Tongue (tissue), 2 donors: Measurements from ENCODE around the gene ATRAID. TPM values are rescaled to one million over a fixed set of nuclear protein-coding genes. Genes with fewer than 3 reads are reported as not detected.
"Not testable (repeated sequence)": the region's sequence is repeated elsewhere in the genome, so short reads cannot be mapped to it uniquely, and the experiment has no call there.

Source experiments
- DNase-seq: peaks from one replicate; pipeline ENCODE4 v3.0.0-alpha.2; 2015
- total RNA-seq: library from RNA; depleted of rRNA; stranded (reverse); fragments of >200 nt; gene quantifications from one replicate; pipeline ENCODE4 v1.2.3, GENCODE V29; 2014

Gene ATRAID
- total RNA-seq, 1 donor from 2014 or later = 114 TPM

DNA sequence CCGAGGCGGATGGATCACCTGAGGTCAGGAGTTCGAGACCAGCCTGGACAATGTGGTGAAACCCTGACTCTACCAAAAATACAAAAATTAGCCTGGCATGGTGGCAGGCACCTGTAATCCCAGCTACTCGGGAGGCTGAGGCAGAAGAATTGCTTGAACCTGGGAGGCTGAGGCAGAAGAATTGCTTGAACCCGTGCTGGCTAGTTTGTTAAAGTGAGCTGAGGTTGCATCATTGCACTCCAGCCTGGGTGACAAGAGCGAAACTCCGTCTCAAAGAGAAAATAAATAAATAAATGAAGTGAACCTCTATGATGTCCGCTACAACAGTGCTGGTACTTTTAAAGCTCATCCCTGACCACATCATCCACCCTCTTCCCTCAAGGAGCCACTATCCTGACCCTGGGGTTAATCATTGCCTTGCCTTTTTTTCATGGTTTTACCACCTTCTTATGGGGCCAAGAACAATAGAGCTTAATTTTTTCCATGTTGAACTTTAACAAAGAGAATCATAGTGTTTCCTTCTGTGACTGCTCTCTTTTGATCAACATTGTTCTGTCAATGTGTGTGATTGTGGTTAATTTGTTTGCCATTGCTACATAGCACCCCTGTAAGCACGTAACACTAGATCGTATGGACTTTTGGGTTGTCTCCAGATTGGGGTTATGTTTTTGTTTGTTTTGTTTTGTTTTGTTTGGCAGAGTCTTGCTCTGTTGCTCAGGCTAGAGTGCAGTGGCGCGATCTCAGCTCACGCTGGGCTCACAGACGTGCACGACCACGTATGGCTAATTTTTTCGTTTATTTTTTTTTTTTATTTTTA, 17.1 kb upstream of the ATRAID start:
- no peak for DNase-seq

DNA sequence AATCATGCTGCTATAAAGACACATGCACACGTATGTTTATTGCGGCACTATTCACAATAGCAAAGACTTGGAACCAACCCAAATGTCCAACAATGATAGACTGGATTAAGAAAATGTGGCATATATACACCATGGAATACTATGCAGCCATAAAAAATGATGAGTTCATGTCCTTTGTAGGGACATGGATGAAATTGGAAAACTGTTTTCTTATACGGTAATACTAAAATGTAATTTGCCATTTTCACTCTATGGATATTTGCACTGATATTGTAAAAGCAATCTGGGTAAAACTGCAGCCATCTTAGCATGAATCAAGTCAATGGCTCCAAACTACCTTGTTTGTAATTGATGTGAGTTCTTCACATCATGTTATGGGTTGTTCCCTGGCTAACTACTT, 16.0 kb upstream of the ATRAID start:
- DNase-seq = not testable (repeated sequence)

DNA sequence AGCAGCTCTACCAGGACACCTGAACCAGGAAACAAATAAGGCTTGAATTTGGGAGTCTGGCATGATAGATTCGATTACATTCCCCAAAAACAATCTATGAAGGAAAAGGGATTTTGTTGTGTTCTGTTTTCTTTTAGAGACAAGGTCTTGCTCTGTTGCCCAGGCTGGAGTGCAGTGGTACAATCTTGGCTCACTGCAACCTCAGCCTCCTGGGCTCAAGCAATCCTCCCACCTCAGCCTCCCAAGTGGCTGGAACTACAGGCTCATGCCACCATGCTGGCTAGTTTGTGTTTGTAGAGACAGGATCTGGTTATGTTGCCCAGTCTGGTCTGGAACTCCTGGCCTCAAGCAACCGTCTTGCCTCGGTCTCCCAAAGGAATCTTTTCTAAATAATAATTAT, 13.8 kb upstream of the ATRAID start:
- DNase-seq = not testable (repeated sequence)

DNA sequence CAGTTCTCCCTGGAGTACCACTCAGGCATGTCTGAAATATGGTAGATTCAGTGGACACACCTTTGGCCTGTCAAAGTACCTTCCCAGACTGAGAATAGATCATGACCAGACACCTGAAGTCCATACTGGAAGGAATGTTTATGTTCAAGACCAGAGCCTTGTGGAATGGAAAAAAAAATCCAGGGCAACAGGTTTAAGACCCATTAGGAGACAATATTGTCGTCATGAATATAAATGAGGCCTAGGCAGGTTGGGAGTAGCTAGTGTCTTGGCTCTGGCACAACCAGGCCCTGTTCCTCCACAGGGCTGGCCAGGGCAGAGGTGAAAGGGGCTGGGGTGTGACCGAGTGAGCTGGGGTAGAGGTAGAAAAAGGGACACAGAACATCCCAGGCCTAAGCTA, 13.2 kb upstream of the ATRAID start:
- no peak for DNase-seq

DNA sequence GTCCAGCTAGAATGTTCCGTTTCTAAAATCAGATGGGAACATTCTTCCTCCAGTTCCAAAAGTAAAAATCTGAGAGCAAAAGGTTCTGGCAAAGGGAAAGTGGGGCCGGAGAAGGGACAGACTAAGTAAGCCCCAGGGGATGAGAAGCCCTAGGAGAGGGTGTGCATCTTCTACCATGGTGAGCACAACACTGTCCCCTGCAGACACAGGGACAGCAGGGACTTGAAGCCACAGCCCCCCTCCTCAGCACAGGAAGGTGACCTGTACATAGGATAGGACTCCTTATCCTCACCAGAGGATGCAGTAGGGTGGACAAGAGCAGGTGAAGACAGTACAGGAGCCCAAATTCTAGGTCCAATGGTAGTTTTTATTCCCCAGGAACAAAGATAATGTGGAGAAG, 12.6 kb upstream of the ATRAID start:
- DNase-seq = no peak

DNA sequence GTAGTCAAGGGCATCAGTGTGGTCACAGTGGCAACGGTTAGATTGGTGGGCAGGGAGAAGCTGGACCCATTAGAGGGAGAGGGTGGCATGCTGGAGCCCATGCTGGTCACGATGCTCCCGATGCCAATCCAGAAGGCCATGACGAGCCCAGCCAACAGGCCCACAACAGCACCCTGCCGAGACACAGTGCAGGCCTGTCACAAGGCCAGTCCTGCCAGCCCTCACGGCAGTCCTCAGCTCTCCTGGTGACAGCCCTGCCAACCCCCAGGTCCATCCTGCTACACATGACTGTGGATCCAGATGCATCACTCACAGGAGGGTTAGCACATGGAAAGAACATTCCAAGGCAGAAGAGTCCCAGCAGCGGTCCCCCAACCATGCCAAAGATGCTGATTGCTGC, 10.2 kb upstream of the ATRAID start:
- no peak for DNase-seq

DNA sequence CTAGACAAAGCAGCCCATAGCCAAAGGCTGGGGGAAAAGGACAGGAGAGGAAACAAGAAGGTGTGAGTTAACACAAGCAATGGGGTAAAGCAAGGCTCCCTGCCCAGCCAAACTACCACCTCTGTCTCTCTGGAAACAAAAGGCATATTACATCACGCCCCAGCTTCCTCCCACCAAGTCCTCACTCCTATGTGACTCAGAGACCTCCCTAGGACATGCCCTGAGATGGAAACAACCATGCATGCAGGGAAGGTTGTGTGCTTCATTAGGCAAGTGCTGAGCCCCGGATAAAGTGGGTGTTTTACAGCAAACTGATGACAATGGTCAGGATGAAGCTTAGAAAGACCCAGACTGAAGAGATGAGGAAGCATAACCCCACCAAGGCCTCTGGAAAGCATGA, 9.0 kb upstream of the ATRAID start:
- DNase-seq = no peak

DNA sequence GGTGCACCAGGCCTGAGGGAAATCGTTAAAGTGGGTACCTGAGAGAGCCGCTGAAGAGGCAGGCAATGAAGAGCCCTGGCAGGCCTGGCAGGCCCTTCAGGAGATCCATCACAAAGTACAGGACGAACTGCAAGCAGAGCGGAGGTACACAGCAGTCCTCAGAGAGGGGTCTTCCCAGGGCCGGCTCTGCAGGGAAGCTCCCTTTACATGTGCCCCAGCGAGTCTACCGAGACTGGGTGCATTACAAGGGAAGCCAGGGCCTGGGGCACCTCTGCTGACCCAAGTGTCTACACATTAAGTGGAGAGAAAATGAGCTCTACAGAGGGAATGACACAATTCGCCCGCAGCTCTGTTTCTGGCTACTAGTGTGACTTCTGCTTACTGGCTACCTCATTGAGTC, 8.1 kb upstream of the ATRAID start:
- no peak for DNase-seq

DNA sequence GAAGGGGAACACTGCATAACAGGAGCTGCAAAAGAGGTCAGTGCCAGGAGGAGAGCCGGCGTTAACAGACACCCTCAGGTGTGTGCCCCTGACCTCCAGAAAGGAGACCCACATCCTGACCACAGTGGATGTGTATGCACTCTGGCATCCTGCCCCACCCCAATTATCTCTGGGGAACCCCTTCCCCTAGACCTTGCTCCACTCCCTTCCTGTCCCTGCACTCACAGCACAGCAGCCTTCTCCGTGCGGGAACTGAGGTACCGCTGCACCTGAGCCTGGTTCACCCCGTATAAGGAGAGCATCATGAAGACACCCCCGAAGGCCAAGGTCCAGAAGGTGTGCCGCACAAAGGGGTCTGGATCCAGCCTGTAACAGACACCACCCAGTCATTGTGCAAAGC, 7.3 kb upstream of the ATRAID start:
- DNase-seq = no peak

DNA sequence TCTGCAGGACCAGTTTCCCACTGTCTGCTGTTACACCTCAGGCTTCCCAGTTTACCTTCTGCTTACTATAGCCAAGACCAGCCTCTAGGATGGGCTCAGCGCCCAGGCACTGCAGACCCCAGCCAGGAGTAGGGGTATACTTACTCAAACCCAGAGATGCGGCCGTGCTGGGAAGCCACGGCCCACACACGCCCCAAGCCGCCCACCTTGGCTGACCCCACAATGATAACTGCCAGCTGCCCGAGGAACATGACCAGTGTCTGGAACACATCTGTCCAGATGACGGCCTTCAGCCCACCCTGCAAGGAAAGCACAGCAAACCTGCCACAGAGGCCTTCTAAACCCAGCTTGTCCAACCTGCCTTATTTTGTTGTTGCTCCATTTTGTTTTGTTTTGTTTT, 6.6 kb upstream of the ATRAID start:
- DNase-seq = no peak

DNA sequence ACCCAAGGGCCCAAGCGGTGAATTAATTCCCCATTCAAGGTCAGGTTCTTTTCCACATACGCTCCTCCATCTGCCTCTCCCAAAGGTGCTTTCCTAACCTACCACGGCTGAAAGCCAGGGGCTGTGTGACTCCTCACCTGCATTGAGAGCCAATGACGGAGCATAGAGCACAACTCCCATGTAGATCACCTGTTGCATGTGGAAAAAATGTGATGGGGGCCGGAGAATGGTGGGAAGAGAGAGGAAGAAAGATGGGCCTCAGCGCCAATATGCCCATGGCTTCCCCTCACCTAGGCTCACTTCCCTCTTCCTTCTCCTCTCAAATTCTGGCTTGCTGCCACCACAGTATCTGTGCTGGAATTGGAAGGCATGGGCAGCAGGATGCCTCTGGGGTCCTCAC, 5.5 kb upstream of the ATRAID start:
- DNase-seq = no peak

DNA sequence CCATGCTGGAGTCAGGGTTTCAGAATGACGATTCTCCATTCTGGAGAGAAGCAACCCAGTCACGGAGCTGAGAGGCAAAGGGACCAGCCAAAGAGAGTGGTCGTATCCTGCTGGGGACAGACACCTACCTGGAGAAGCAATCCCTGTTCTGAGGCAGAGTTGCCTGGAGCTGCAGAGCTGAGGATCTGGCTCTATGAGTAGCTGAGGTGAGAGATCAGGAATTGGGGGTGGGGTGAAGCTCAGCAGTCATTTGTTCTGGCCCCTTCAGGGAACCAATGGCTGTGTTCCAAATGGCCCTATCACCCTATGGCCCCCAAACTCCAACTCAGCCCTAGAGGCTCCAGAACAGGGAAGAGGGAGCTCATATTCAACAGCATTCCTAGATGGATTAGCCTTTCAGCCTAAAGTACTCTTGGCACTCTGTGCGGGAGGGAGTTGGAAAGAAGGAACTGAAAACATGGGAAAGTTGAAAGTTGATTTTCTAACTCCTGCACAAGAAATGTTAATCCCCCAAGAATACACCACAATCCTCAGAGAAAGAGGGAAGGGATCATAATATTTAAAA, 3.3 kb upstream of the ATRAID start:
- DNase-seq = no peak

DNA sequence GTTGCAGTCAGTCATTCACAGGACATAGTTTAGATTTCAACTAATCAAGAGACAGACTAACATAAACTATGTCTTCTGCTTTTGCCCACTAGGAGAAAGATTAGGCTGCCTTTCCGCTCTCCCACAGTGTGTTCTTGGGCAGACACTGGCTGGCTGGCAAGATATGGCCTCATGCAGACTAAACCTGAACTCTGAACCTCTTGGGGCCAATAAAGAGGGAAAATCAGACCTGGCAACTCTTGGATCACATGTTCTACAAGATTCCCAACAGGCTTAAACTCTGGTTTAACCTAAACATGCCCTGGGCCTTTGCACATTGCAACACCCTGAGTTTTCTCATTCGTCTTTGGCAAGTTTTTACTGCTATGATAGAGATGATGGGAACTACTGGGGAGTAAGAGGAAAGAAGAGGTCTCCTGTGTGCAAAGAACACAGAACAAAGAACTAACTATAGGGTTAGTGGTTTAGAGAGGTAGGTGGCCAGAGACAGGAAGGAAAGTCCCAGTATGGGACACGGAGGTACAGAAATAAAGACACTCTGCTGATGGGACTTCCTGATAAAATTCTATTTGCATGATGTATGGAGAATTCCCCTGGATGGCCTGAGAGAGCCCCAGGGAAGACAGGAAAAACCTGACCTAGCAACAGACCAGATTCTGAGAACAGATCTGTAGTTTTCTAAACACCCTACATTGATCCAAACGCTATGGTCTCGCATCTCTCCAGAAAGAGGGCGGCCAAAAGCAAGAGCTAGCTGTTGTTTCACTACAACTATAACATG, 2.0 kb upstream of the ATRAID start:
- DNase-seq = no peak

DNA sequence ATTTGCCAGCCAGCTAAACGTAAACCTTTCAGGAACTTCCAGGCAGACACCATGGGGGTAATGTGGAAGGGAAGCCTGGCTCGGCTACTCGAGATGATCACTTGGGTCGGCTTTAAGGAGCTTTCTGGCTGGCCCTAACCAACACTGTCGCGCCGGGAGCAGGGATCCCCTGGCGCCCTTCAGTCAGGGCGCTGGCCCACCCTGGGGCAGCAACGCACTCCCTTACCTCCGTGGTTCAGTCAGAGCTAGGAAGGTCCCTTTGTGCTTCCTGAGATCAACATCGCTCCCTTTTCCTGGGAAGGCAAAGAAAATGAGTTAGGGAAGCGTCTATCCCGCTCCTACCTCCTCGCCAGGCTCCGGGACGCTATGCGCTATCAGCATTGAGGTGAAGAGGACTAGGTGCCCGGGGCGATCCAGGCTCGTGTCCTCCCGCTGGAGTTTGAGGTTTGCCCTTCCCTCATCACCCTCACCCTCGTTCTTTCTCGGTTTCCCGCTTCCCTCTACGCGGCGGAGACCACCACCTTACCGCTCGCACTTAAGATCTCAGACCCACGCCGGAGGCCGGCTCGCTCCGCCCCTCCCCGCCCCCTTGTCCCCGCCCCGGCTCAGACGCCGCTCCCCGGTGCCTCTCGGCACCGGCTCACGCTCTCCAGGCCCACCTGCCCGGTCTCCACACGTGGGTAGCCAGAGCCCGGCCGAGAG, 449 bp upstream of the ATRAID start:
- DNase-seq = no peak

DNA sequence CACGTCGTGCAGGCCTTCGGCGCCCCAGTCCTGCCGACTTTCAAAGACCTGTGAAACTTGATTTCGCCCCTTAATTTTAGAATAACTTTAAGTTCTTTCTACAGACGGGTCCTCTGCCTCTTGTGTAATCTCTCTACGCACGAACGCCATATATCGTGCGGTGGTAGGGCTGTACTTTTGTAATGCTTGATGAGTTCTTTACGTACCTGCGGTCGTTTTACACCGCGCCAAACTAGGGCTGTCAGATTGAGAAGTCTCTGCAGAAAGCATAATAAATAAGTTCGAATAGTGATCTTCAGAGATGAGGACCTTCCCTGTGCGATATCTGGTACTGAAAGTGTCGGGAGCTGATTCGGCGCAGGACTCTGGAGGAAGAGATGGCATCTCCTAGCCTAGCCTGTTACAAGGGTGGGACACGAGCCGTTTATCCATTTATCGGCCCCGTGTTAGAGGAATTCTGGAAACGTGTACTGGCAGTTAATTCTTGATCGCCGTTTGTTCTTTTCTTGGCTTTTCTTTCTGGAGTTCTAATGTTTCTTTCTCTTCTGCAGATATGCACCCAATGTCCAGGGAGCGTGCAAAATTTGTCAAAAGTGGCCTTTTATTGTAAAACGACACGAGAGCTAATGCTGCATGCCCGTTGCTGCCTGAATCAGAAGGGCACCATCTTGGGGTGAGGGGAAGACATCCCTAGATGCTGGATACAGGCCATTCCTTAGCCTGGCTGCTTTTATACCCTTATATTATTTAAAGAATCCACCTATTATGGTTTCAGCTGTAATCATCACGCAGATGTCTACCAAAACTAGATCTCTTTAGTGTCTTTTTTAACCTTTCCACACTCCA, 1.0 kb downstream of the ATRAID start:
- DNase-seq = no peak

DNA sequence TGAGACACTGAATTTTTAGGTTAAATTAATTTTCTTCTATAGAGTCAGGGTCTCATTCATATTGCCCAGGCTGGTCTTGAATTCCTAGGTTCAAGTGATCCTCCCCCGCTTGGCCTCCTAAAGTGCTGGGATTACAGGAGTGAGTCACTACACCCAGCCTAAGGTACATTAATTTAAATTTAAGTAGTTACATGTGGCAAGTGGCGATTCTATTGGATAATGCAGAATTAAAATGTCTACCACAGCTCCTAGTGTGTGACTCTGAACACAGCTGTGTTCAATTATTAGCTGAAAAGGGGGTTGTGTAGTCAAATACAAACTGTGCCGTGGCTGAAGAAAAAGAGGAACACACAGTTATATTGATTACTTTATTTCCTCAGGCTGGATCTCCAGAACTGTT, 3.1 kb downstream of the ATRAID start:
- DNase-seq = no peak

DNA sequence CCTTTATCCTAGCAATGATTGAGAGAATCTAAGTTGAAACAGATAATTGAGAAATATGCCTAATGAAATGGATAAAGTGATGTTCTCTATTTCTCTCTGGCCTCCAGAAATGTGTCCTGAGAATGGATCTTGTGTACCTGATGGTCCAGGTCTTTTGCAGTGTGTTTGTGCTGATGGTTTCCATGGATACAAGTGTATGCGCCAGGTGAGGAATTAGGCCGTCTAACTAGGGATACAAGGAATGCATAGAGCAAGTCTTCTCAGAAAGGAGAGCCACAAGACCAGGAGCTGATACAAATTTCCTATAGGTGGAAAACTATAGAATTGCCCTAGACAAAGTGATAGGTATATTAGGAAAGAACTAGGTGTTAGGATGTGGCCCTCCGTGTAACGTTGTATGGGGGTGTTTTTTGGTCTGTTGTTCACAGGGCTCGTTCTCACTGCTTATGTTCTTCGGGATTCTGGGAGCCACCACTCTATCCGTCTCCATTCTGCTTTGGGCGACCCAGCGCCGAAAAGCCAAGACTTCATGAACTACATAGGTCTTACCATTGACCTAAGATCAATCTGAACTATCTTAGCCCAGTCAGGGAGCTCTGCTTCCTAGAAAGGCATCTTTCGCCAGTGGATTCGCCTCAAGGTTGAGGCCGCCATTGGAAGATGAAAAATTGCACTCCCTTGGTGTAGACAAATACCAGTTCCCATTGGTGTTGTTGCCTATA, 4.7 kb downstream of the ATRAID start:
- no peak for DNase-seq

DNA sequence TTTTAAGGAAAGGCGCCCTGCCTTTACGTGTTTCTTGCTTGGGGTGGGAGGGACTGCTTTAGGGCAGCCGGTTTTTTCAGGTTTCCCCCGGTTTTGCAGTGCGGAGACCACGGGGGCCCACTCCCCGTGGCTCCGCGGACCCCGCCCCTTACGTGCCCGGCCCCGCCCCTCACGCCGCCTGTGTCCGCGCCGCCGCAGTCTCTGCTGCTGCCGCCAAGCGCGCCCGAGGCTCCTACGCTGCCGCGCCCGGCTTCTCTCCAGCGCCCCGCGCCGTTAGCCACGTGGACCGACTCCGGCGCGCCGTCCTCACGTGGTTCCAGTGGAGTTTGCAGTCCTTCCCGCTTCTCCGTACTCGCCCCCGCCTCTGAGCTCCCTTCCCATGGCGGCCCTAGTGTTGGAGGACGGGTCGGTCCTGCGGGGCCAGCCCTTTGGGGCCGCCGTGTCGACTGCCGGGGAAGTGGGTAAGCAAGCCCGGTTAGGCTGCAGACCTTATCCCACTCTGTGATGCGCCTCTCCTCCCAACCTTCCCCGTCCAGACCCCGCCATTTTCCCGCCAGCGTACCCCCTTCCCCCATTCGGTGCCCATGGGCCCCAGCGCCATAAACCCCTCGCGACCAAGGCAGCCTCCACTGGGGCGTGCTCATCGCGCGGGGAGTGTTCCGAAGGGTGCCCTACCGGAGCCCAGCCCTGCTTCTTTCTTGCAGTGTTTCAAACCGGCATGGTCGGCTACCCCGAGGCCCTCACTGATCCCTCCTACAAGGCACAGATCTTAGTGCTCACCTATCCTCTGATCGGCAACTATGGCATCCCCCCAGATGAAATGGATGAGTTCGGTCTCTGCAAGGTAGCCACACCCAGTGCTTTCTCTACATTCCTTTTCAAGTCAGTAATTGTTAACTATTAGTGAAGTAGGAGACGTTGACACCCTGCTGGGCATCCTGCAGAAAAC, 5.6 kb downstream of the ATRAID start, which contains the start of gene CAD:
CAD (plus strand) TSS at position 197 of the 949 bp plus-strand sequence; CDS start at position 380, 183 bp downstream.
- peak; percentile 92 for DNase-seq

DNA sequence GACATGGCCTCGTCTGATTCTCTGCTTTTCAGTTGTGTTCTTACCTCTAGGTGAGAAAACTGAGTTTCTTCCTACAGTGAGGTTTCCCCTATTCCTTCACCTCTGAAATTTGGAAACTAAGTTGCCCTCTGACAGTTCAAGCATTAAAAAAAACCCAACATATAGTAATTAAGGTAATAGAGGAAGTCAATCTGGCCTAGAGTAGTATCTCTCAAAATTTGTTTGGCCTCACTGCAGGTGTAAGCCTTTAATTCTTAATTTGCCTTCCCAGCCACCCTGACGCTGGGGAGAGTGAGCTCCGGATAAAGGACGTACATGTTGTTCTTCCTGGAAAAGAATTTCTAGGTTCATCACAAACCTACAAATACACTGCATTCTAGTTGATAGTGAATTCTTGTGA, 6.8 kb downstream of the ATRAID start:
- no peak for DNase-seq

DNA sequence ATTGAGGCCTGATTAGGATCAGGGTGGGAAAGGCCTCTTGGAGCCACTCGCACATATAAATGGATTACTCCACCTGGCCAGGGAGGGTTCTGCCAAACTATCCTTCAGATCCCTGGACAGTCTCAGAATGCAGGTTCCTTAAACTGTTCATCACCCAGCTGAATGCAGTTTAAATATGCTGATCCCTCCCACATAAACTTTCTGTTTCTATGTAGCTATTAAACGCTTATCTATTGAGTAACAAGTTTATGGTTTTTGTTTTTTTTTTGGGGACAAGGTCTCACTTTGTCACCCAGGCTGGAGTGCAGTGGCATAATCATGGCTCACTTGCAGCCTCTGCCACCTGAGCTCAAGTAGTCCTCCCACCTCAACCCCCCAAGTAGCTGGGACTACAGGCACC, 7.2 kb downstream of the ATRAID start:
- no peak for DNase-seq
